Breast epithelium (tissue), 3 donors: ENCODE measurements around the gene B3GALT2.

ENCODE experiments used
- CTCF ChIP-seq, 3 donors: fragments of 450-650 bp; IDR thresholded peaks; one replicate each; pipeline ENCODE4 v1.5.1; 2016 to 2017; ENCODE audit warnings: antibody characterized with exemption in 3 of 3, mild to moderate bottlenecking in 3 of 3, moderate library complexity in 3 of 3
- POLR2A ChIP-seq: fragments of 450-650 bp; IDR thresholded peaks from one replicate; pipeline ENCODE4 v1.6.1; 2016; ENCODE audit warnings: antibody characterized with exemption, mild to moderate bottlenecking, moderate library complexity
- POLR2AphosphoS5 ChIP-seq, 3 donors: sonication (generic); formaldehyde crosslinking; IDR thresholded peaks; one replicate each; pipeline ENCODE4 v1.6.1; 2017; ENCODE audit warnings: antibody characterized with exemption in 3 of 3

- TF ChIP-seq CTCF (IDR thresholded peaks at IDR 0.05) (no peak), POLR2A (no peak), POLR2AphosphoS5 (IDR thresholded peaks at IDR 0.05) (no peak)
Measured at GRCh38 chr1:193216920-193217319, 30.5 kb upstream of the B3GALT2 start.
